Esophagus squamous epithelium (tissue), 5 donors: Measurements from ENCODE around the gene RASIP1. TPM values are rescaled to one million over a fixed set of nuclear protein-coding genes. Genes with fewer than 3 reads are reported as not detected.
A peak's percentile ranks its signal among the peaks of the same experiment; 100 is the strongest.
"Not testable (repeated sequence)": the region's sequence is repeated elsewhere in the genome, so short reads cannot be mapped to it uniquely, and the experiment has no call there.

Experiments used
- DNase-seq: peaks from one replicate; lab custom pipeline; 2025; lab: John Stamatoyannopoulos, UW
- H3K27ac ChIP-seq, 4 donors: fragments of 200-600 bp; sonication (generic); one replicate each; pipeline ENCODE4 v1.5.1; 2016 to 2019; ENCODE audit warnings: mild to moderate bottlenecking in 1 of 4
- H3K27me3 ChIP-seq, 4 donors: fragments of 200-600 bp; sonication (generic); 1 replicate in 3 of 4; 2 replicates in 1 of 4; pipeline versions ENCODE4 v1.5.1 to v1.6.0; 2017 to 2021; ENCODE audit warnings: antibody characterized with exemption in 1 of 4
- H3K36me3 ChIP-seq, 3 donors: fragments of 200-600 bp; sonication (generic); one replicate each; pipeline ENCODE4 v1.5.1; 2016 to 2019
- H3K4me1 ChIP-seq, 3 donors: fragments of 200-600 bp; sonication (generic); one replicate each; pipeline ENCODE4 v1.5.1; 2017 to 2019
- H3K4me3 ChIP-seq, 4 donors: fragments of 200-600 bp; sonication (generic); 1 replicate in 3 of 4; 2 replicates in 1 of 4; pipeline ENCODE4 v1.5.1; 2016 to 2019; ENCODE audit warnings: mild to moderate bottlenecking in 2 of 4, moderate library complexity in 1 of 4
- H3K9me3 ChIP-seq, 3 donors: fragments of 200-600 bp; sonication (generic); one replicate each; pipeline ENCODE4 v1.5.1; 2016 to 2019
- CTCF ChIP-seq, 6 experiments: fragments of 450-650 bp in 4 of 6; fragments of 200-600 bp in 2 of 6; sonication (generic) in 2 of 6; IDR thresholded peaks; one replicate each; pipeline ENCODE4 v1.5.1; 2016 to 2019; ENCODE audit warnings: antibody characterized with exemption in 6 of 6, mild to moderate bottlenecking in 4 of 6, moderate library complexity in 4 of 6
- POLR2A ChIP-seq, 4 donors: fragments of 450-650 bp; IDR thresholded peaks; one replicate each; pipeline ENCODE4 v1.6.1; 2017; ENCODE audit warnings: antibody characterized with exemption in 4 of 4, mild to moderate bottlenecking in 4 of 4, moderate library complexity in 3 of 4
- WGBS, 2 donors: methylation state at CpG; one replicate each; pipeline ENCODE4 v1.1.5; 2018; 5-methylcytosine and 5-hydroxymethylcytosine counted together
- intact Hi-C: fragments of 100-400 bp; cut with DNase I; formaldehyde crosslinking; loops from one replicate; pipeline ENCODE4 v1.15.0; 2022
- total RNA-seq, 4 donors: library from RNA; depleted of rRNA; stranded (reverse); fragments of >200 nt; gene quantifications; one replicate each; pipeline ENCODE4 v1.1.0, GENCODE V29; 2016
- donor health status: DM: yes; HTN: yes; CAD: no.

Gene RASIP1
- total RNA-seq, 4 donors from 2014 or later: 4.0 to 9.6 (median 6.5) TPM

- intact Hi-C loops: no loop called here
- Histone ChIP-seq H3K4me3 (peak within 1 kb of the TSS; percentile 46 to 69 (median 54)), H3K27ac (peak within 1 kb of the TSS; percentile 89 to 97 (median 93)), H3K36me3 (peaks cover 0 to 3% (median 0%) of the 10 kb centered on the region in 3 donors), H3K27me3 (peaks cover 0 to 22% (median 0%) of the 10 kb centered on the region in 4 donors), H3K9me3 (no peaks in the 10 kb centered on the region), H3K4me1 (peaks cover 0 to 52% (median 12%) of the 10 kb centered on the region in 3 donors)
- DNase-seq: no peak
- TF ChIP-seq CTCF (IDR thresholded peaks at IDR 0.05): no peak
- TF ChIP-seq POLR2A (IDR thresholded peaks at IDR 0.05): peak in 3 of 4 donors; percentile 50 to 69 (median 58)
- WGBS, 2 donors: 8 to 24% methylated on average over 4 to 5 of the region's 16 CpGs
Observed at GRCh38 chr19:48695743-48696352, 44.6 kb downstream of the RASIP1 start, which contains the start of gene FUT2. Gene FUT2 (plus strand): TSS chr19:48695971. CDS start chr19:48702957, 6,986 bp downstream.

DNA sequence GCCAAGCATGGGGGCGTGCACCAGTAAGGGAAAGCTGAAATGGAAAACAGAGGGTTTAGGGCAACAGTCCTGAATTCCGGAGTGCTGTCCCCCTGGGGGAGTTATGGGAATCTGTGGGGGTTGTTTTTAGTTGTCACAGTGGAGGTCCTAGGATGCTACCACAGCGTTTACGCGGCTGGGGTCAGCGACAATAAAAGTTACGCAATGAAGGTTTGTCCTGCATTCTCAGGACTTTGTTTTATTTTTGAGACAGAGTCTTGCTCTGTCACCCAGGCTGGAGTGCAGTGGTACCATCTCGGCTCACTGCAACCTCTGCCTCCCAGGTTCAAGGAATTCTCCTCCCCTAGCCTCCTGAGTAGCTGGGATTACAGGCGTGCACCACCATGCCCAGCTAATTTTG, 46.8 kb downstream of the RASIP1 start:
- H3K27ac ChIP-seq, H3K36me3 ChIP-seq, intact Hi-C loops, DNase-seq, H3K4me3 ChIP-seq, H3K9me3 ChIP-seq: not testable (repeated sequence)
- peaks cover 0 to 22% (median 0%) of the 10 kb centered on the region in 4 donors for H3K27me3 ChIP-seq
- WGBS, 2 donors: 79 to 92% methylated on average over 8 to 9 of the region's 9 CpGs
- H3K4me1 ChIP-seq: peaks cover 0 to 54% (median 17%) of the 10 kb centered on the region in 3 donors

DNA sequence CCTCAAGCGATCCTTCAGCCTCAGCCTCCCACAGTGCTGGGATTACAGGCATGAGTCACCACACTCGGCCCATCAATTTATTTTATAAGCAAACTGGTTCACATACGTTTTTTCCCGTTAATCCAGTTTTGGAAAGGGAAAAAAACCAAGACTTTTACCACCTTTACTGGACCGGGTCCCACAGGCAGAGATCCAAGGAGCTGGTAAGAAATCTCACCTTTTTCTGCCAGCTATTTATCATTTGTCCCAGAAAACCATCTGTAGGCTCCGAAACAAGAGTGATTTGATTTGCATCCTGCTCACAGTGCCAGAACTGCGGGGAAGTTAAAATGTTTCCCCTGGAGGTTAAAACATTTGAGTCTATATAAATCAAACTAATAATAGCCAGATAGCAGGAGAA, 51.0 kb downstream of the RASIP1 start:
- TF ChIP-seq POLR2A (IDR thresholded peaks at IDR 0.05): no peak
- no peak for TF ChIP-seq CTCF (IDR thresholded peaks at IDR 0.05)
- 33 to 35% methylated on average over 7 of the region's 7 CpGs for WGBS, 2 donors
- Histone ChIP-seq H3K27ac (peak overlapping the region in 2 of 4 donors; percentile 29 to 46), H3K4me3 (no peak overlapping the region), H3K36me3 (no peaks in the 10 kb centered on the region), H3K9me3 (no peaks in the 10 kb centered on the region), H3K27me3 (no peaks in the 10 kb centered on the region), H3K4me1 (peaks cover 0 to 30% (median 4%) of the 10 kb centered on the region in 3 donors)
- no peak for DNase-seq
- intact Hi-C loops: no loop called here

DNA sequence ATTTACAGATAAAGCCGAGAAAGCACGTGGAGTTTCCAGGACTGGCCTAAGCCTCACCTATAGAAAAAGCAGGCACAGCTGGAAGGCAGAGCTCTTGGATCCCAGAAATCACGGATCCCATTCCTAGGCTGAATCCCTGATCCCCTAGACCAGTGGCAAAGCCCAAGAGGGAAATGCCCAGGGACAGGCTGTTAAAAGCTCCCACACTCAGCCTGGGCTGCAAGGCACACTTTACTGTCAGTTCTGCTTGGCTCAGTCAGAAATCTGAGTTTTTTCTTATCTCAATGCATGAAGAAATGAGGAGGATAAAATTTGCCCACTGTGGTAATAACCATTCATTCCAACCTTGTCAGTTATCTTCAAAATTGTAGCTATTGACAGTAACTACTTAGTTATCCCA, 52.6 kb downstream of the RASIP1 start:
- Histone ChIP-seq H3K4me3 (no peak overlapping the region), H3K4me1 (peaks cover 0 to 35% (median 7%) of the 10 kb centered on the region in 3 donors), H3K9me3 (no peaks in the 10 kb centered on the region), H3K27ac (no peak overlapping the region), H3K27me3 (no peaks in the 10 kb centered on the region), H3K36me3 (no peaks in the 10 kb centered on the region)
- 80 to 89% methylated on average over 1 to 2 of the region's 3 CpGs for WGBS, 2 donors
- no peak for DNase-seq
- no peak for TF ChIP-seq CTCF (IDR thresholded peaks at IDR 0.05)
- no peak for TF ChIP-seq POLR2A (IDR thresholded peaks at IDR 0.05)
- intact Hi-C loops: no loop called here

DNA sequence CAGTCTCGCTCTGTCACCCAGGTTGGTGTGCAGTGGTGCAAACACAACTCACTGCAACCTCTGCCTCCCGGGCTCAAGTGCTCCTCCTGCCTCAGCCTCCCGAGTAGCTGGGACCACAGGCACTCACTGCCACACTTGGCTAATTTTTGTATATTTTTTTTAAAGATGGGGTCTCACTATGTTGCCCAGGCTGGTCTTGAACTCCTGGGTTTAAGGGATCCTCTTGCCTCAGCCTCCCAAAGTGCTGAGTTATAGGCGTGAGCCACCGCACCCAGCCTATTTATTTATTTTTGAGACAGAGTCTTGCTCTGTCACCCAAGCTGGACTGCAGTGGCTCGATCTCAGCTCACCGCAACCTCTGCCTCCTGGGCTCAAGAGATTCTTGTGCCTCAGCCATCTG, 53.8 kb downstream of the RASIP1 start:
- H3K36me3 ChIP-seq, intact Hi-C loops, DNase-seq, H3K27me3 ChIP-seq, H3K4me3 ChIP-seq, H3K27ac ChIP-seq, H3K9me3 ChIP-seq: not testable (repeated sequence)
- peaks cover 0 to 35% (median 7%) of the 10 kb centered on the region in 3 donors for H3K4me1 ChIP-seq
- 89% methylated on average over 7 of the region's 7 CpGs for WGBS, 2 donors

GRCh38 chr19:48686088-48686487, 54.3 kb downstream of the RASIP1 start:
- H3K4me1 ChIP-seq: peaks cover 0 to 35% (median 7%) of the 10 kb centered on the region in 3 donors
- DNase-seq: no peak
- no peaks in the 10 kb centered on the region for H3K27me3 ChIP-seq
- WGBS, 2 donors: 69 to 71% methylated on average over 3 of the region's 3 CpGs
- TF ChIP-seq POLR2A (IDR thresholded peaks at IDR 0.05) (no peak), CTCF (IDR thresholded peaks at IDR 0.05) (no peak)
- intact Hi-C loops: no loop called here
- no peak overlapping the region for H3K4me3 ChIP-seq
- H3K27ac ChIP-seq: peak overlapping the region in 1 of 4 donors; percentile 7
- H3K9me3 ChIP-seq: no peaks in the 10 kb centered on the region
- no peaks in the 10 kb centered on the region for H3K36me3 ChIP-seq
